GM23248 (cell line): Measurements from ENCODE around the gene BTAF1.

Source experiments
- EZH2 ChIP-seq: fragments of 200-600 bp; sonication (generic); IDR thresholded peaks from 2 replicates; pipeline ENCODE4 v1.6.1; 2018; ENCODE audit warnings: antibody characterized with exemption, mild to moderate bottlenecking; ENCODE audit not compliant: insufficient read depth, poor library complexity, severe bottlenecking
- EZH2phosphoT487 ChIP-seq: fragments of 200-600 bp; sonication (generic); IDR thresholded peaks from 2 replicates; pipeline ENCODE4 v1.6.1; 2018; ENCODE audit warnings: antibody characterized with exemption, moderate library complexity, mild to moderate bottlenecking, low read depth; ENCODE audit not compliant: insufficient read depth

GRCh38 chr10:91896212-91896756 is 27.3 kb upstream of the BTAF1 start:
- TF ChIP-seq EZH2phosphoT487: no peak
- no peak for TF ChIP-seq EZH2
